SK-N-SH treated with all-trans-retinoic acid at 6 μM for 48 hours (cell line): ENCODE results near the gene HDAC5.

Experiments
- ESRRG ChIP-seq: fragments of 250-450 bp; sonication (Bioruptor Pico); IDR thresholded peaks from 2 replicates; pipeline ENCODE4 v1.6.1; 2021; ENCODE audit warnings: mild to moderate bottlenecking
- RARB ChIP-seq: fragments of 250-450 bp; sonication (Bioruptor Pico); IDR thresholded peaks from 2 replicates; pipeline ENCODE4 v1.8.0; 2021; ENCODE audit warnings: mild to moderate bottlenecking, moderate library complexity
- SNAI2 ChIP-seq: fragments of 250-450 bp; sonication (Bioruptor Pico); IDR thresholded peaks from 2 replicates; pipeline ENCODE4 v1.5.0; 2020; ENCODE audit warnings: mild to moderate bottlenecking, moderate library complexity
- ZNF70 ChIP-seq: fragments of 450-650 bp; formaldehyde crosslinking; IDR thresholded peaks from 2 replicates; pipeline ENCODE4 v1.5.0; 2020; ENCODE audit warnings: mild to moderate bottlenecking, moderate library complexity

DNA sequence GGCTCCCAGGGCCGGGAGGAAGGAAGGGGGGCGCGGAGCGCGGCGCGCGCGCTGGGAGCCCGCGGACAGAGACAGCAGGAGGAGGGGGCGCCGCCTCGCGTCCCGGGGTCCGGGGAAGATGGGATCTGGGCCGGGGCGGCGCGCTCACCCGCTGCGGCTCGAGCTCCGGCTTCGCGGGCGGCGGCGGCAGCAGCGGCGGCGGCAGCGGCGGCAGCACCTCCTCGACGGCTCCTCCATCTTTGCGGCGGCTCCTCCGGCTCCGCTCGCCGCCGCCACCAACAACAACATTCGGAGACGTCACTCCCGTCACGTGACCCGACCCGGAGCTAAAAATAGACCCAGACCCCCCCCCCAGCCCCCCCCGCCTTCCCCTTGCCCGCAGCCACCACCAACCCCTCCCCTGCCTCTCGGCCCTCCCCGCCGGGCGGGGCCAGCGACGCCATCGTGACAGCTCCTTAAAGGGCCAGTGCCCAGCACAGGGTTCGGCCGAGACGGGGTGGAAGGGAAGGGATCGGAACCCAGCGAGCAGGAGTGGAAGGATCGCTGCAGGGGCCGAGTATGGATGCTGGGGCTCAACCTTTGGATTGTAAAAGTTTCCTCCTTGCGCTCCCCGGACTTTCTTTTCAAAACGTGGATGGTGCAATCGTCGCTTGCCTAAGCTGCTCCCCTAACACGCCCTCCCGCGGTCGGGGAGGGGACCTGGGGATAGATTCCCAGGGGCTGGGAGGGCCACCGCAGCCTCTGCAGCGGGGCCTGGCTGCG, at the start of gene HDAC5:
- no peak for TF ChIP-seq RARB (CRISPR knock-in tag)
- no peak for TF ChIP-seq SNAI2
- TF ChIP-seq ESRRG (CRISPR knock-in tag), result no peak
- TF ChIP-seq ZNF70 (CRISPR knock-in tag), result no peak
